GM12873 (cell line): ENCODE measurements around the gene FGR.

ENCODE experiments used
- CTCF ChIP-seq: IDR thresholded peaks from 2 replicates; pipeline ENCODE4 v1.5.1; 2012; ENCODE audit warnings: low read depth, mild to moderate bottlenecking, moderate library complexity, low read length, control low read depth; ENCODE audit not compliant: insufficient read depth; ENCODE audit errors: missing control alignments

Gene FGR

DNA sequence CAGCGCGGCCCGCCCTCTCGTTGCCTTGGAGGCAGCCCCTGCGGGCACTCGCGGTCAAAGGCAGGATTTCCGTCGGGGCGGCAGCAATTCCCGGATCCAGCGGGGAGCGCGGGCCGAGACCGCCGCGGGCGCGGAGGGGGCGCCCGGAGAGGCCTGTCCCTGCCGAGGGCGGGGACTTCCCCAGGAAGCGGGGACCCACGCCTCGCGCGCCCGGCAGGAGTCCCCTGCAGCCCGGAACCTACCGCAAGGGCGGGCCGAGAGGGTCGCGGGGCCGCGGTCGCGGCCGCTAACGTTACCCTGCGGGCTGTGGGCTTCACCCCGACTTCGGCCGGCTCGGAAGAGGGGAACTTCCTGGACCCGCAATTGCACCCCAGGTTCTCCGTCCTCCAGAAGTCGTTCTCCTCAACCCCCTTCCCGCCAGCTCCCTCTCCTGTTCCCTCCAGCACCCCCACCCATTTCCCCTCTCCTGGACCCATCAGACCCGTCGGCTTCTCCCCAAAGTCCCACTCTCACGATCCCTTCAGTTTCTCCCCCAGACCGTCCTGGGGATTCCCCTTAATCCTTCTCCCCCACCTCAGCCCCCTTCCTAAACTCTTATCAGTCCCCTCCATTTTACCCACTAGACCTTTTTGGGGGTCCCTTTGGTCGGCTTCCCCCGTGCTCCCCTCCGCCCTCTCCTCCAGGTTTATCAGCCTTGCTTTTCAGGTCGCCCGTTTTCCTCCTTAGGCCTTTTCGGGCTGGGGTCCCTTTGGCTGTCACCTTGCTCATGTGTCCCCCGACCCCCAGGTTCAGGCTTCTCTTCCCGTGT is 604 bp downstream of the FGR start:
- TF ChIP-seq CTCF: no peak

DNA sequence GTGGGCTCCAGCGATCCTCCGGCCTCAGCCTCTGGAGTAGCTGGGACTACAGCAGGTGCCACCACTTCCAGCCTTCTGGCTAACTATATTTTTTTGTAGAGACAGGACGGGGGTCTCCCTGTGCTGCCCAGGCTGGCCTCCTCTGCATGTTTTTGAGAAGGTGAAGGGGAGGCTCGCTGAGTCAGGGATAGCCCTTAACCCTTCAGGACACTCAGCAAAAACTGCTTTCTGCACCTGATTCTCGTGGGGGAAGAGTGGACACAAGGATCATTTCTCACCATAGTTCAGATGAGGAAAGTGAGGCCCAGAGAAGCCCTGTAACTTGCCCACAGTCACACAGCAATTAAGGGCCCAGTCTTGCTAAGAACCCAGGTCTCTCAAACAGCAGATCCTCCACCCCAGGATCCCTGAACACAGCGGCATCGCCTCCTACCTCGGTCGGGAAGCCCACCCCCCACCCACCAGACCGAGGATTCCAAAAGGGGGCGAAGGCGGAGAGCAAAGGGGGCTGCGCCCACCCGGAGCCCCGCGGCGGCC is 1.3 kb downstream of the FGR start:
- no peak for TF ChIP-seq CTCF

DNA sequence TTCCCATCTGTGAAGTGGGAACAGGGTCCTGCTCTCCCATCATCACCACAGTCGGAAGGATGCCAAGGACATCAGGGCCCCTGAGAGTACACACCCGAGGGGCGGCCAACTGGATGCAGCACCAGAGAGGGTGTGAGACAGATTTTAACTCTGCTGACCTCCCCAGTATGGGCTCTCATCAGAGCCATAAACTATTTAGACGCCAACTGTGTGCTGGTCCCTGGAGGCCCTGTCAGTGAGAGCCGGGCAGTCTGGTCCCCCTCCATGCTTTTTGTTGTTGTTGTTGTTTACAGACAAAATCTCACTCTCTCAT is 1.7 kb downstream of the FGR start:
- no peak for TF ChIP-seq CTCF

- TF ChIP-seq CTCF: no peak
These were observed 2.3 kb downstream of the FGR start for GRCh38 chr1:27632387-27633297.

DNA sequence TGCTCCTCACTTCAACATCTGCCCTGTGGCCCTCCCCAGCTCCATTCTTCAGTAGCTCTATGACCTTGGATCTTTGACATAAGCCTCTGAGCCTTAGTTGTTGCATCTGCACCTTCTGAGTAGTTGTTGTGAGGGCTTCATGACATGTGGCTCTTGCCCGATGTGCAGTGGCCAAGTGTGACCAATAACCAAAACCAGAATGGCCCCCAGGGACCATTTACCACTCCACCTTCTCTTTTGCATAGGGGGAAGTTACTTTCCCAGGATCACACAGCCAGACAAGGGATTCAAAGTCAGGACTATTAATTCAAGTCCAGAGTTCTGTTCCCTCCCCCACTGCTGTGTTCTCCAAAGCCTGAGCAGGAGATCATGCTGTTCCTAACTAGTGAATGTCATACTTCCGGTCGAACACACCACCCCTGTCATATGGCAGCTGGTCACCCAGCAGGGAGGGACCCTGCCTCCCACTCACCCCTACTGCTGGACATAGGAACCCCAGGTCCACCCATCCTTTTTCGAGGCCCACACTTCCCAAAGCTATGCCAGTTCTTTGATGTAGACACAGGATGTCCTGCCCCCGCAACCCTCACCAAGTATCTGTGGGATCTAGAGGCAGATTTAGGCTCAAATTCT is 4.0 kb downstream of the FGR start:
- TF ChIP-seq CTCF: no peak

DNA sequence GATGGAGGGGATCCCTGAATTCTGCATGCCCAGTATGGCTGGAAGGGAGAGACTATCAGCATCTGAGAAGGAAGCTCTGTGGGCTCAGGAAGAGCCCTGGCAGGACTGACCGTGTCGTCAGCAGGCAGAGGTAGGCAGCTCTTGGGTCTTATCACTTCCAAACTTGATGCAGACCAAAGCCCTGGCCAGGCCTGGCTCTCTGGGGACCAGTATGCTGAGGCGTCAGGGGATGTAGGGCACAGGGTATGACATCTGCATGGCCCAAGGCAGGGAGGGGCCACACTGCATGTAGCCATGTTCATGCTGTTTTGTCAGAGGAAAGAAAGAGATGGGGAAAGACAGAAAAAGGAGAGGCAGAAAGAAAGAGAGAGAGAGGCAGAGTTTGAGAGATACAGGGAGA is 6.3 kb downstream of the FGR start:
- TF ChIP-seq CTCF: no peak

DNA sequence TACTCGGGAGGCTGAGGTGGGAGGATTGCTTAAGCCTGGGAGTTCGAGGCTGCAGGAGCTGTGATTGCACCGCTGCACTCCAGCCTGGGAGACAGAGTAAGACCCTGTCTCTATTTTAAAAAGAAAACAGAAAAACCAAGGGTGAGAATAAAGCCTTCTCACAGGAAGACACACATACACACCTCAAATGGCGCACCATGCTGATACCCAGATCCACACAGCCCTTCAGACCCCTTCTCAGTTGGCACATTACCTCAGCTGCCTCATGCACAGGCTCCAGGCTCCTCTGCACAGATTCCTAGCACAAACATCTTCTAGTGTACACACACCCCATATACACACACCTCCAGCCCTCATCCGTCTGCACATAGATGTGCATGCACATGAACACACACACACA is 7.9 kb downstream of the FGR start:
- no peak for TF ChIP-seq CTCF
